ENCODE measurements around the gene CXXC1.

- TF ChIP-seq ZNF274 (IDR thresholded peaks at IDR 0.05; ENCODE audit: low read depth, low read length) (no peak), YY1 (IDR thresholded peaks at IDR 0.05; ENCODE audit: insufficient read depth, insufficient read length) (no peak), SUZ12 (IDR thresholded peaks at IDR 0.05; ENCODE audit: extremely low read depth, insufficient read depth, insufficient read length) (no peak)
Measured at GRCh38 chr18:50297621-50298442, 10.3 kb upstream of the CXXC1 start.

All from NT2/D1 (cell line).